ENCODE results near the gene PYGB.
A peak's percentile ranks its signal among the peaks of the same experiment; 100 is the strongest.

Gene PYGB

GRCh38 chr20:25277051-25277801 lies 29.3 kb downstream of the PYGB start:
- peaks cover 2% of the 10 kb centered on the region for H3K36me3 Mint-ChIP-seq
- H3K4me1 Mint-ChIP-seq = no peaks in the 10 kb centered on the region
- no peak overlapping the region for H3K4me3 Mint-ChIP-seq
- H3K27ac Mint-ChIP-seq = no peak overlapping the region
- H3K27me3 Mint-ChIP-seq = no peaks in the 10 kb centered on the region
- H3K9me3 Mint-ChIP-seq = no peaks in the 10 kb centered on the region

DNA sequence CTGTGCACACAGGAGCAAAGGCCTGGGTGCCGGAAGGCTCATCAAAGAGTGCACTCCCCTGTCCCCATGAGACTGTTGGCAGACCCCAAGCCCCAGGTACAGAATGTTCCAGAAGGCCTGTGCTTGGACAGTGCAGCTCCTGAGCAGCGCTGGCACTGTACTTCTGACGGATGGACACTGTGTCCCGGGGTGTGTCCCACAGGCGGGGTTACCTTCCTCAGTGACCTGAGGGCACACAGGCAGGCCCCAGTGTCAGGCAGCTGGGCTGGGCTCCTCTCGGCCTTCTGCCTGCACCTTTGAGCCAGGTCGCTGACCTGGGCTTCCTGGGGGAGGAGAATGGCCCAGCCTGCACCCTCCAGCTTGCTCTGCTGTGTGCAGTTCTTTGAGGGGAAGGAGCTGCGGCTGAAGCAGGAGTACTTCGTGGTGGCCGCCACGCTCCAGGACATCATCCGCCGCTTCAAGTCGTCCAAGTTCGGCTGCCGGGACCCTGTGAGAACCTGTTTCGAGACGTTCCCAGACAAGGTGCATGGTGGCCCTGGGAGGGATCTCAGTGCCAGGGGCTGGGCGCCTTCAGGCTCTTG lies 30.1 kb downstream of the PYGB start:
- Mint-ChIP-seq H3K27ac (no peak overlapping the region), H3K27me3 (no peaks in the 10 kb centered on the region), H3K4me1 (no peaks in the 10 kb centered on the region), H3K36me3 (peaks cover 5% of the 10 kb centered on the region), H3K4me3 (no peak overlapping the region), H3K9me3 (no peaks in the 10 kb centered on the region)

DNA sequence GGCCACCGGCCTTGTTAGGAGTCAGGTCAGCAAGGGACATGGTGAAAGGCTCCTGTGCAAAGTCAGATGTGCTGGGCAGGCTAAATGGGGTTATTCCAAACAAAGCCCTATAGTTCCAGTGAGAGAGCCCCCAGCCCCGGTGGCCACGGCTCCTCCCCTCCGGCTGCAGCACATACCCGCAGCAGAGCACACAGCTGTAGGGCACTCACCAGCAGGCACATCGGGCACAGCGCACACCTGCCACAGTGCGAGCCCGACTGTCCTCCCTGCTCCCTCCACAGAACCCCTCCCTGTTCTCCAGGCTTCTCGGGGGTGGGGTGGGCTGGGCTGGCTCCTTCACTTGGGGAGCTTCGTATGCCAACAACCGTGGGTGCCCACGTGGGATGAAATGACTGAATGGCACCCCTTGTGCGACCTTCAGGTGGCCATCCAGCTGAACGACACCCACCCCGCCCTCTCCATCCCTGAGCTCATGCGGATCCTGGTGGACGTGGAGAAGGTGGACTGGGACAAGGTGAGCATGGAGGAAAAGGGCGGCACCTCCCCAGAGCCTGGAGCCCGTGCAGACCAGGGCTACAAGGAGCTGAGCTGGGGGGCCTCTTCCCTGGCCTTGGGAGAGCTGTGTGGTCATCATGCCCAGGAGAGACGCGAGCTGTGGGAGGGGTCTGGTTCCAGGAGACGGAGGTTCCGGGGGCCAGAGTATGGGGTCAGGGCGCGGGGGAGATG lies 30.9 kb downstream of the PYGB start:
- H3K36me3 Mint-ChIP-seq = peaks cover 5% of the 10 kb centered on the region
- no peak overlapping the region for H3K4me3 Mint-ChIP-seq
- H3K27me3 Mint-ChIP-seq = no peaks in the 10 kb centered on the region
- H3K9me3 Mint-ChIP-seq = no peaks in the 10 kb centered on the region
- H3K4me1 Mint-ChIP-seq = no peaks in the 10 kb centered on the region
- no peak overlapping the region for H3K27ac Mint-ChIP-seq

DNA sequence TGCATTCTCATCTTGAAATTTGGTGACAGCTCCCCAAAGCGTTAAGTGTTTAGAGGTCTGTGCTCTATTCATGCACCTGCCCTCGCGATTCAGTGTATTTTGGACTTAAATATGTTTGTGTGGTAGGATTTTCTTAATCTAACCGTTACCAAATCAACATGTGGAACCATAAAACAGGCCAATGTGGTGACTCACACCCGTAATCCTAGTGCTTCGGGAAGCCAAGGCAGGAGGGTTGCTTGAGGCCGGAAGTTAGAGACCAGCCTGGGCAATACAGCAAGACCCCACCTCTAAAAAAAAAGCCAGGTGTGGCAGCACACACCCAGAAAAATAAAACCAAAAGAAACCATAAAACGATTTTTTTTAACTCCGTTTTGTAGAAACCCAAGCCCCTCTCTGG lies 31.5 kb downstream of the PYGB start:
- no peaks in the 10 kb centered on the region for H3K4me1 Mint-ChIP-seq
- no peak overlapping the region for H3K4me3 Mint-ChIP-seq
- H3K9me3 Mint-ChIP-seq = no peaks in the 10 kb centered on the region
- no peak overlapping the region for H3K27ac Mint-ChIP-seq
- peaks cover 5% of the 10 kb centered on the region for H3K36me3 Mint-ChIP-seq
- H3K27me3 Mint-ChIP-seq = no peaks in the 10 kb centered on the region

DNA sequence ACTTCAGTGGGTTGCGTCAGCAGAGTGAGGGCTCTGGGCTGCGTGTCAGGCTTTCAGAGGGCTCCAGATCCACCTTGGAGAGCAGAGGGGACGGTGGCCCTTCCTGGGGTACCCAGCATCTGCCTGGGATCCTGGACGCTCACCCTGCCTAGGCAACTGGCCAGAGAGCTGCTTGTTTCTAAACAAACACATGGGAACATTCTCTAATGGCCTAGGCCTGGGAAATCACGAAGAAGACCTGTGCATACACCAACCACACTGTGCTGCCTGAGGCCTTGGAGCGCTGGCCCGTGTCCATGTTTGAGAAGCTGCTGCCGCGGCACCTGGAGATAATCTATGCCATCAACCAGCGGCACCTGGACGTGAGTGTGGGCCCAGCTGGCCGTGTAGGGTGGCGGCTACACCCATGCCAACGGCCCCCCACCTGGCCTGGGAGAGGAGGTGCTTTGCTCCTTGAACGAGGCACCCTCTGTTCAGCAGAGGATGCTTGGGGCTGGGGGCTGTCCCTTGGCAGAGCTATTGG lies 32.2 kb downstream of the PYGB start:
- no peaks in the 10 kb centered on the region for H3K4me1 Mint-ChIP-seq
- no peaks in the 10 kb centered on the region for H3K9me3 Mint-ChIP-seq

GRCh38 chr20:25280574-25281535 lies 33.0 kb downstream of the PYGB start:
- Mint-ChIP-seq H3K4me1 (no peaks in the 10 kb centered on the region), H3K9me3 (no peaks in the 10 kb centered on the region), H3K27ac (no peak overlapping the region), H3K36me3 (peaks cover 8% of the 10 kb centered on the region), H3K27me3 (no peaks in the 10 kb centered on the region), H3K4me3 (no peak overlapping the region)

More for the DNA sequence above, 32.2 kb downstream of the PYGB start:
- peaks cover 5% of the 10 kb centered on the region for H3K36me3 Mint-ChIP-seq
- H3K27me3 Mint-ChIP-seq = no peaks in the 10 kb centered on the region
- H3K27ac Mint-ChIP-seq = no peak overlapping the region
- H3K4me3 Mint-ChIP-seq = no peak overlapping the region

DNA sequence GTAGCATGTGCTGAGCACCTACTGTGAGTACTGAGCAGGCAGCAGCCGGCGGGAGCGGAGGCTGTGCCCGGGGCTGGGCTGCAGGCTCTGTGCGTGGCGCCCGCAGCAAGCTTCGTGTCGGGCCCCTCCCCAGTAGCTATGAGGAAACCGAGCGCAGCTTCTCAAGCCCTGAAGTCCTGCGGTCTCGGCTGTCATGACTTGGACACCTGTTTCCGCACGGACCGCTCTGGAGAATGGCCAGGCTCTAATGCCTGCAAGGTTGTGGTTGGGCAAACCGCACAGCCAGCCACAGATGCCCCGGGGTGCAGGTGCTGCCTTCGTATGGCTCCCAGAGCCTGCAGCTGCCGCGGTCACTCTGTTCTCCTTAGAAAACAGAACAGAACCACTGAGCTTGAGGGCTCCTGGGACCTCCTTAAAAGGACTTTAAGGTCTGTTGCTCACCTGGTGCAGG lies 33.7 kb downstream of the PYGB start:
- H3K27me3 Mint-ChIP-seq = no peaks in the 10 kb centered on the region
- no peak overlapping the region for H3K4me3 Mint-ChIP-seq
- H3K36me3 Mint-ChIP-seq = peaks cover 9% of the 10 kb centered on the region
- no peak overlapping the region for H3K27ac Mint-ChIP-seq
- H3K4me1 Mint-ChIP-seq = no peaks in the 10 kb centered on the region
- no peaks in the 10 kb centered on the region for H3K9me3 Mint-ChIP-seq

DNA sequence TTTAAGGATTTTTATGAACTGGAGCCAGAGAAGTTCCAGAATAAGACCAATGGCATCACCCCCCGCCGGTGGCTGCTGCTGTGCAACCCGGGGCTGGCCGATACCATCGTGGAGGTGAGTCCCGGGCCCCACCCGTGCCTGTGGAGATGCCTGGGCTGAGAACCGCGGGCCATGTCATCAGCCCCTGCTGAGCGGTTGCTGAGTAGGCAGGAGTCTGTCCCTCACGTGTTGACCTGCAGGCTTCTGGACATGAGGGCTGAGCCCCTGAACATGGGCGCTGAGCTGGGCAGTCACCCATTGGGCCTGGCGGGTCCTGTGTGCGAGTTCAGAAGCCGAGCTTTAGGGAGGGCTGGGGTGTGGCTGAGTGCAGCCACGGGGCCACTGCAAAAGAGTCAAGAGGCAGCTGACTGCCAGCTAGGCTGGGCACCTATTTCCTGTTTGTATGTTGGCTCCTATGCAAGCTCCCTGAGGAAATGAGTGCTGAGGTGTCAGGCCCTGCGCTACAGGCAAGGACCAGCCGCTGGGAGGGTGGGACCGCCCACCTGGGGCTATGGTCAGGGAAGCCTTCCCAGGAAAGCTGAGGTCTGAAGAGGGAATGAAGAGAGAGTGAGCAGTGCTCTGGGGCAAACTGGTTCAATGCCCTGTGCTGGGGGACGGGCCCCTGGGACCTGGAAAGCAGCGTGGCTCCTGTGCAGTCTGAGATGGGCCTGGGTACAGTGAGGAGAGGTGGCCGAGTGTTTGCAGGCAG lies 34.3 kb downstream of the PYGB start:
- H3K9me3 Mint-ChIP-seq = no peaks in the 10 kb centered on the region
- peaks cover 9% of the 10 kb centered on the region for H3K36me3 Mint-ChIP-seq
- H3K4me1 Mint-ChIP-seq = no peaks in the 10 kb centered on the region
- H3K27me3 Mint-ChIP-seq = no peaks in the 10 kb centered on the region
- H3K27ac Mint-ChIP-seq = no peak overlapping the region
- no peak overlapping the region for H3K4me3 Mint-ChIP-seq

DNA sequence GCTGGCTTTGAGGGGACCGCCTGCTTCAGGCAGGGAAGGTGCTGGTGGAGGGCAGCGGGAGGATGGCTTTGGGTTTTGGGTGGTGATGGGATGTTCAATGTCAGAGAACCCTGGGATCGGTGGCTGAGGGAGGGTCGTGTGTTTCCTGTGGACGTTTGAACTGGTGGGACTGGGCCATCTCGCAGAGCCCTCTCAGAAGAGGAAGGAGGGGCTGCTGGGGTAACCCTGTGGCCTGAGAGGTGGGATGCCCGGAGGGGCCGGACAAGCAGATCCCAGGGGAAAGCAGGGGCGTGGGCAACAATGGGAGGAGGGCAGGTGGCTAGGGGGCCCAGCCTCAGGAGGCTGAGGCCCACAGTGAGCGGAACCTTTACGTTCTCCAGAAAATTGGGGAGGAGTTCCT lies 34.9 kb downstream of the PYGB start:
- Mint-ChIP-seq H3K4me3 (no peak overlapping the region), H3K27me3 (no peaks in the 10 kb centered on the region), H3K4me1 (no peaks in the 10 kb centered on the region), H3K9me3 (no peaks in the 10 kb centered on the region), H3K27ac (no peak overlapping the region), H3K36me3 (peaks cover 9% of the 10 kb centered on the region)

DNA sequence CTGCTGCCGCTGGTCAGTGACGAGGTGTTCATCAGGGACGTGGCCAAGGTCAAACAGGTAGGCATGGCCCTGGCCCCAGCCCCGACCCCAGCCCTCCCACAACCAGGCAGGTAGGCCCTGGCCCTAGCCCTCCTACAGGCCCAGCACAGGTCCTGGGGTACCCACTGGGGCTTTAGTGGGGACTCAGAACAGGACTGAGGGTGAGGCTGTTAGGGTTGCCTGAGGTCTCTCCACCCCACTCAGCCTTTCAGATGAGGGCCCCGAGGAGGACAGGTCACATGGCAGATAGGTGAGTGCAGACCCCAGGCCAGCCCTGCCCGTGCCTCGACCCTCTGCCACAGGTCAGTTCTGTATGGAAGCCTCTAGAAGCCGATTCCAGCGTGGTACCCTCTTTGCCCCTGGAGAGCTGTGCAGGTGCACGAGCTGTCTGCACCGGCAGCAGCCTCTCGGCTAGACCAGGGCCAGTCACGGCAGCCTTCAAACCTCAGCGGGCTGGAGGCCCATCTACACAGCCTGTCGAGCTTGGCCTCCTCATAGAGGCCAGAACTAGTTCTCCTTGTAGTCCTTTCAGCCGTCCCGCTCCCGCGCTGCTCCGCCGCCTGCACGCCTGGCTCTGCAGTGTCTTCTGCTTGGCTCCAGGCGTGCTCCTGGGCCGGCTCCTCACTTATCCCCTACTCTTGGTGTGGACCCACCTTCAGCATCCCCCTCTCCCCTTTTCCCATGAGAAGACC lies 35.5 kb downstream of the PYGB start:
- no peaks in the 10 kb centered on the region for H3K27me3 Mint-ChIP-seq
- H3K4me3 Mint-ChIP-seq = no peak overlapping the region
- H3K4me1 Mint-ChIP-seq = no peaks in the 10 kb centered on the region
- H3K36me3 Mint-ChIP-seq = peaks cover 9% of the 10 kb centered on the region
- no peak overlapping the region for H3K27ac Mint-ChIP-seq
- H3K9me3 Mint-ChIP-seq = no peaks in the 10 kb centered on the region

DNA sequence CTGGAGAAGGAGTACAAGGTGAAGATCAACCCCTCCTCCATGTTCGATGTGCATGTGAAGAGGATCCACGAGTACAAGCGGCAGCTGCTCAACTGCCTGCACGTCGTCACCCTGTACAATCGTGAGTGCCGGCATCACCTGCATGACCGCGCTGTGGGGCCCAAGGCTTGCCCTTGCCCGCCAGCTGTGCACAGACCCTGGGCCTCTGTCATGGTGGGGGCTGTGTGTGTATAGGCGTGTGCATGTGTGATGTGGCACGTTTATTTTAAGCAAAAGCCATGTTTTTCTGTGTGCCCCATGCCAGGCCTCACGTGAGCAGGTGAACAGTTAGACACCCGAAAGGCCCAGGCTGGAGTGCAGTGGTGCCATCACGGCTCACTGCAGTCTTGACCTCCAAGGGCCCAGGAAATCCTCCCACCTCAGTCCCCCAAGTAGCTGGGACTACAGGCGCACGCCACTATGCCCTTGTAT lies 36.3 kb downstream of the PYGB start:
- H3K27ac Mint-ChIP-seq = no peak overlapping the region
- H3K27me3 Mint-ChIP-seq = no peaks in the 10 kb centered on the region
- peaks cover 9% of the 10 kb centered on the region for H3K36me3 Mint-ChIP-seq
- no peak overlapping the region for H3K4me3 Mint-ChIP-seq
- no peaks in the 10 kb centered on the region for H3K4me1 Mint-ChIP-seq
- H3K9me3 Mint-ChIP-seq = no peaks in the 10 kb centered on the region

- Mint-ChIP-seq H3K27ac (peak overlapping the region; percentile 65), H3K36me3 (peaks cover 11% of the 10 kb centered on the region), H3K4me1 (no peaks in the 10 kb centered on the region), H3K9me3 (no peaks in the 10 kb centered on the region), H3K27me3 (no peaks in the 10 kb centered on the region), H3K4me3 (no peak overlapping the region)
These were observed 37.3 kb downstream of the PYGB start for GRCh38 chr20:25285091-25285647.

DNA sequence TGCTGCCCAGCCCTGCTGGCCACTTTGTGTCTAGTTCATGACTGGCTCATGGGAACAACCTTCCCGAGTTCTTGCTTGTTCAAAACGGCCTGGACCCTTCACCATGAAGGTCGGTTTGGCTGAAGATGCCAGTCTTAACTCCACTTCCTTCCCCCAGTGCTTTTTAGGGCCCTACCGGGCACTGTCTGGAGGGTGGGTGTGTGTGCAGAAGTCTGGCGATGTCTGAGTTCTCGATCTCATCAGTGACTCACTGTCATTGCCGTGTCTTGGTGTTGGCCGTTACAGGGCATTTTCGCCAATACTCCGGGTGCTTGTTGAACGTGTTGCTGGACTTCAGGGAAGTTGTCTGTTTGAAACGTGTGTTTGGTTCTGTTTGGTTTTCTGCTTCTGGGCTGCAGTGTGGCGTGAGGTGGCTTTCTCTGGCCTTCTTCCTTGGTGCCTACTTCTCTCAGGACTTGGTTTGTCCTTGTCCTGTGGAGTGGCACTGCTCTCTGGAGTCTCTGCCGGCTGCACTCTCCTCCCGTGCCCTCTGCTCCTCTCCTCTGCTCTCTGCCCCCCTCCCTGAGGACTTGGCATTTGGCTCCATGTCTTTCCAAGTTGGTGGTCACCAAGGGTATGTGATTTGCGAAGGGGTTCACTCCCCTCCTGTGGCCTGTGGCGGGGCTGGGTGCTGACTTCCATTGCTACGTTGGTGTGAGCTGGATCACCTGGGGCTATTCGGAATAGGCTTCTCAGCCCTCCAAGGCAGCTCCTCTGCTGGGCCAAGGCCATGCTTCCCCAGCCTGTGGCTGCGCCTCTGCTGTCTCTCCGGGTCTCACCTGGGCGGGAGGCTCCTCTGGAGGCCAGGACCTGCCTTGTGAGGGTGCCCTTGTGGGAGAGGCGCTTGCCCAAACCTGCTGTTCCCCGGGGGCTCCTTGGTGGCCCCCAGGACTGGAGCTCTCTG lies 38.2 kb downstream of the PYGB start:
- no peaks in the 10 kb centered on the region for H3K4me1 Mint-ChIP-seq
- H3K27ac Mint-ChIP-seq = peak overlapping the region; percentile 65
- no peaks in the 10 kb centered on the region for H3K9me3 Mint-ChIP-seq
- no peaks in the 10 kb centered on the region for H3K27me3 Mint-ChIP-seq
- no peak overlapping the region for H3K4me3 Mint-ChIP-seq
- peaks cover 11% of the 10 kb centered on the region for H3K36me3 Mint-ChIP-seq
